Measurements from ENCODE around the gene KDM4F.

GRCh38 chr11:95066716-95067038 lies 17.5 kb downstream of the KDM4F start, which contains the start of gene SRSF8:
- TF ChIP-seq, protein P1, sequence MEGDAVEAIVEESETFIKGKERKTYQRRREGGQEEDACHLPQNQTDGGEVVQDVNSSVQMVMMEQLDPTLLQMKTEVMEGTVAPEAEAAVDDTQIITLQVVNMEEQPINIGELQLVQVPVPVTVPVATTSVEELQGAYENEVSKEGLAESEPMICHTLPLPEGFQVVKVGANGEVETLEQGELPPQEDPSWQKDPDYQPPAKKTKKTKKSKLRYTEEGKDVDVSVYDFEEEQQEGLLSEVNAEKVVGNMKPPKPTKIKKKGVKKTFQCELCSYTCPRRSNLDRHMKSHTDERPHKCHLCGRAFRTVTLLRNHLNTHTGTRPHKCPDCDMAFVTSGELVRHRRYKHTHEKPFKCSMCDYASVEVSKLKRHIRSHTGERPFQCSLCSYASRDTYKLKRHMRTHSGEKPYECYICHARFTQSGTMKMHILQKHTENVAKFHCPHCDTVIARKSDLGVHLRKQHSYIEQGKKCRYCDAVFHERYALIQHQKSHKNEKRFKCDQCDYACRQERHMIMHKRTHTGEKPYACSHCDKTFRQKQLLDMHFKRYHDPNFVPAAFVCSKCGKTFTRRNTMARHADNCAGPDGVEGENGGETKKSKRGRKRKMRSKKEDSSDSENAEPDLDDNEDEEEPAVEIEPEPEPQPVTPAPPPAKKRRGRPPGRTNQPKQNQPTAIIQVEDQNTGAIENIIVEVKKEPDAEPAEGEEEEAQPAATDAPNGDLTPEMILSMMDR (IDR thresholded peaks at IDR 0.05) = no peak
- TF ChIP-seq POLR2AphosphoS5 (IDR thresholded peaks at IDR 0.05) = no peak
- TF ChIP-seq POLR2A (IDR thresholded peaks at IDR 0.05) = no peak
- TF ChIP-seq EP300 (IDR thresholded peaks at IDR 0.05) = no peak
